ENCODE measurements around the gene TMEM270.
"Not testable (repeated sequence)": the region's sequence is repeated elsewhere in the genome, so short reads cannot be mapped to it uniquely, and the experiment has no call there.

TMEM270 gene

DNA sequence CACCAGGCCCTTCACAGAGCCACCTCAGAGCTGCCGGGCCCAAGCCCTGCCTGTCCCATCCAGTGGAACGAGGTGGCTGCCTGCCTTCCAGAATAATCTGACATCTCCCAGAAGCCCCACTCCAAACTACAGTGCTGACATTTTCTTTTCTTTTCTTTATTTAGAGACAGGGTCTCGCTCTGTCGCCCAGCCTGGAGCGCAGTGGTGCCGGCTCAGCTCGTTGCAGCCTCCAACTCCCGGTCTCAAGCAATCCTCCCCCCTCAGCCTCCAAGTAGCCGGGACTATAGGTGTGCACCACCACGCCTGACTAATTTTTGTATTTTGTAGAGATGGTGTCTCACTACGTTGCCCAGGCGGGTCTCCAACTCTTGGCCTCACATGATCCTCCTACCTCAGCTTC lies 346 bp downstream of the TMEM270 start:
- DNase-seq (ENCODE audit: low spot score) = no peak

DNA sequence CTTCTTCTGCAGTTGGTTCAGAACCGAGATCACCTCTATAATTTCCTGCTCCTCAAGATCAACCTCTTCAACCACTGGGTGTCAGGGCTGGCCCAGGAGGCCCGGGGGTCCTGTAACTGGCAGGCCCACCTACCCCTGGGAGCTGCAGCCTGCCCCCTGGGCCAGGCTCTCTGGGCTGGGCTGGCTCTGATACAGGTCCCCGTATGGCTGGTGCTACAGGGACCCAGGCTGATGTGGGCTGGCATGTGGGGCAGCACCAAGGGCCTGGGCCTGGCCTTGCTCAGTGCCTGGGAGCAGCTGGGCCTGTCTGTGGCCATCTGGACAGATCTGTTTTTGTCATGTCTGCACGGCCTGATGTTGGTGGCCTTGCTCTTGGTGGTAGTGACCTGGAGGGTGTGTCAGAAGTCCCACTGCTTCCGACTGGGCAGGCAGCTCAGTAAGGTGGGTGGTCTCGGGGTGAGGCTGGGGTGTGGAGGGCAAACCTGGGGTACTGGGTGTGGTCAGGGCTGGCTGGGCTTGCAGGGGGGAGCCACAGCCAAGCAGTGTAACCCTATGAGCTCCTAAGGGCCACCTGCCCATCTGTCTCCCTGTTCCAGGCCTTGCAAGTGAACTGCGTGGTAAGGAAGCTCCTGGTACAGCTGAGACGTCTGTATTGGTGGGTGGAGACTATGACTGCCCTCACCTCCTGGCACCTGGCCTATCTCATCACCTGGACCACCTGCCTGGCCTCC lies 4.2 kb downstream of the TMEM270 start:
- no peak for DNase-seq (ENCODE audit: low spot score)

DNA sequence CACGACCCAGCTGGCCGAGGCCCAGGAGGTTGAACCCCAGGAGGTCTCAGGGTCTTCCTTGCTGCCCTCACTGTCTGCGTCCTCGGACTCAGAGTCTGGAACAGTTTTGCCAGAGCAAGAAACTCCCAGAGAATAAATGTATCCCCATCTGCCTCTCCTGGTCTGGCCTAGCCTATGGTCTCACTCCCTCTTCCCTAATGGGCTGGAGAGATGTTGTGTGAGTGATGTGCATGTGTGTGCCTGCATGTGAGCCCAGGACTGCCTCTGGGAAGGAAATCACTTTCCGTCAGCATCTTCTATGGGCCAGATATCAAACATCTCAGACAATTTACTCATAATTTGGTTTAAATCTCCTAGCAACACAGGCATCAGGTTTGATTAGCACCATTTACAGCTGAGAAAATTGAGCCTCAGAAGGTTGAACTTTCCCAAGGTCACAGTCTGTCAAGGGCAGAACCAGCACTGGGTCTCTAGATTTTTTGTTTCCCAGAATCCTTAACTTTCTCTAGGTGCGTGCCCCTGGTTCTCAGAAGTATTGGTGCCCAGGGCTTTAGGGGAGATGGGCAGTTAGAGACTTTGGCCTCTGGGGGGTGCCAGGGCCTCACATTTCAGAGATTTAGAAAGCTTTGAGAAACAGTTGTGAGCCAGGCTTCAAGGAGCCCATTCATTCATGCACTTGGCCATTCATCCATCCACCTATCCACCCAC lies 4.9 kb downstream of the TMEM270 start:
- peak; percentile 74 for DNase-seq (ENCODE audit: low spot score)

DNA sequence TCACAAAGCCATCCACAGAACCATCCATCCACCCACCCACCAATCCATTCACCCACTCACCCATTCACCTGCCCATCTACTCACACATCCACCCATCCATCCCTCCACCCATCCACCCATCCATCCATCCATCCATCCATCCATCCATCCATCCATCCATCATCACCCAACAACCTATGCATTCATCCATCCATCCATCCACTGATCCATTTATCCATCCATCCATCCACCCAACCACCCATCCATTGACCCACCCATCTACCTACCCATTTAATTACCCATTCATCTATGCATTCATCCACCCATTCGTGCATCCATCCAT lies 5.4 kb downstream of the TMEM270 start:
- DNase-seq (ENCODE audit: low spot score) = no peak

DNA sequence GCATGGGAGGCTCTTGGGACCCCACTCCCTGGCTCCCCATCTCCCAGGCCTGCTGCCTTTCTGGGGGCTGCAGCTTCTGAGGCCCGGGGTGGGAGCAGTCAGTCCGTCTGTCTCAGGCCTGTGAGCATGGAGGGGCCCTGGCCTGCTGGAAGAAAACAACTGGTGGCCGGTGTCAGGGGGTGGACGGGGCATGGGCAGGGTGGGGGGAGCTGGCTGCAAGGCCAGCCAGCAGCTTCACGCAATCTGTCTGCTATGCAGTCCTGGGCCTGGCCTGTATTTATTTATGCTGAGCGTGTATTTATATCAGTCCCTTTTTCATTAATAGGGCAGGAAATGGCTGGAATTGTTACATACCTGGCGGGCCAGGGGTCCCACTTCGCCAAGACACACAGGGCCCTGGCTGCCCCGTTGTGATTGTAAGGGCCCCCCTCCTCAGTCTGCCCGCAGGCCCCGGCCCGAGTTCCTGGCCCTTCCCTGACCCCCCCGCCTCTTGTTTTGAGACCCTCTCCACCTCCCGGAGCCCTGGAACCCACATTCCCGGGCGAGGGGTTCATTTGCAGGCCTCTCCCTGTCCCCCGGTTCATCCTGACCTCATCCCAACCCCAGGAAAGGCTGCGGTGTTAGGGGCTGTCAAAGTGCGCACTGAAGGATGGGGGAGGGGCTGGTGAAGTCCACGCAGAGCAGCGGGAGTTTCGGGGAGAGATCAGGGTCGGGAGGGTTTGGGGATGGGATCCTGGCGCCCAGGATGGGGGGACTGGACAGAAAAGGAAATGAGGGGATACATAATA lies 8.2 kb downstream of the TMEM270 start:
- DNase-seq (ENCODE audit: low spot score) = no peak

DNA sequence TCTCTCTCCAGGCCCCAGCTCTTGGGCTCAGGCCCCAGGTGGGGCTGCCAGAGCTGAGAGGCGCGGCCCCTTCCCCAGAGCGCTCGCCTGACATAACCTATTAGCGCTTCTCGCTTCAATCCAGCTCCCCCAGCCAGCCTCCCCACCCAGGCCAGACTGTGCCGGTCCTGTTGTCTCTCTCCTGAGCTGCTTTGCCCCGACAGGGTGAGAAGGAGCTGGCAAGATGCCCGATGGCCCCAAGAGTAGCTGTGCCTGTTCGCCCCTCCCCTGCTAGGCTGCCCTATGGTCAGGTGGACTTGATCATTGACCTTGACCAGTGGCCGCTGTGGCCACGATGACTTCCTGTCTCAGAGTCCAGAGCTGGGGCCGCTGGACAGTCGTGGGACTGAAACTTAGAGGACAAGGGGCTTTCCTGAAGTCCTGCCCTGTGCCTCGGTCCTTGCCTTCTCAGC lies 9.1 kb downstream of the TMEM270 start:
- no peak for DNase-seq (ENCODE audit: low spot score)

DNA sequence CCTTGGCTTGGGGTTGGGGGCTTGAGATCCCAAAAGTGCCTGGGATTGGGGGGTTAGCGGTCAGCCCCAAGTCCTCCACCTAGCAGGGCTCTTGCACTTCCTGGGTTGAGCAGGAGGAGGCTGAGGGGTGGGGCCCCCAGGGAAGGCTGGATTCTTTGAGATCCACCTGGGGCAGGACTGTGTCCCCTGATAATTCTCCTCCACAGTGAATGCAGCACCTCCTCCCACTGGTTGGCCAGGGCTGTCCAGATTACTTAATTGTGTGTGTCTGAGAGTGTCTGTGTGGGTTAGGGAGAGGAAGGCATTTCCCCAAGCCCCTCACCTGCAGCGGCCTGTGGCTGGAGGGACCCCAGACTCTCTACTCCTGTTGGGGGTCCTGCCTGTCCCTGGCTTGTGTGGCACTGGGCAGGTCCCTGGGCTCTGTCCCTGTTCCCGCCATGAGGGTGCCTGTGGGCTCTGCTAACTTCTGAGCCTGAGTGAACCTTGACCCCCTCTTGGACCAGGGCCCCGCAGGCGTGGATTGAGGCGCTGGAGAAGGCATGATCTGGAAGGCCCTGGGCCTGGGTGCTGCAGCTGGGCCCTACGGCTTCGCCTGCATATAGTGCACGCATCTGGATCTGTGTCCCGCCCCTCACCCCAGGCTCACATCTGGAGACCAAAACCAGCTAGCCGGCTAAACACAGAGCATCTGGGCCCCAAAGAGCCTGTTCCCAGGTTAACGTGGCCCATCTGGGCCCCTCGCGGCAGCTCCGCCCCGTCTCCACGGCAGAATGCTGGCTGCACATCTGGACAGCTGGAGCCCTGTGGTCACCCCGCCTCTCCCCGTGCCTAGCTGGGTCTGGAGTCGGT lies 10.4 kb downstream of the TMEM270 start:
- no peak for DNase-seq (ENCODE audit: low spot score)

DNA sequence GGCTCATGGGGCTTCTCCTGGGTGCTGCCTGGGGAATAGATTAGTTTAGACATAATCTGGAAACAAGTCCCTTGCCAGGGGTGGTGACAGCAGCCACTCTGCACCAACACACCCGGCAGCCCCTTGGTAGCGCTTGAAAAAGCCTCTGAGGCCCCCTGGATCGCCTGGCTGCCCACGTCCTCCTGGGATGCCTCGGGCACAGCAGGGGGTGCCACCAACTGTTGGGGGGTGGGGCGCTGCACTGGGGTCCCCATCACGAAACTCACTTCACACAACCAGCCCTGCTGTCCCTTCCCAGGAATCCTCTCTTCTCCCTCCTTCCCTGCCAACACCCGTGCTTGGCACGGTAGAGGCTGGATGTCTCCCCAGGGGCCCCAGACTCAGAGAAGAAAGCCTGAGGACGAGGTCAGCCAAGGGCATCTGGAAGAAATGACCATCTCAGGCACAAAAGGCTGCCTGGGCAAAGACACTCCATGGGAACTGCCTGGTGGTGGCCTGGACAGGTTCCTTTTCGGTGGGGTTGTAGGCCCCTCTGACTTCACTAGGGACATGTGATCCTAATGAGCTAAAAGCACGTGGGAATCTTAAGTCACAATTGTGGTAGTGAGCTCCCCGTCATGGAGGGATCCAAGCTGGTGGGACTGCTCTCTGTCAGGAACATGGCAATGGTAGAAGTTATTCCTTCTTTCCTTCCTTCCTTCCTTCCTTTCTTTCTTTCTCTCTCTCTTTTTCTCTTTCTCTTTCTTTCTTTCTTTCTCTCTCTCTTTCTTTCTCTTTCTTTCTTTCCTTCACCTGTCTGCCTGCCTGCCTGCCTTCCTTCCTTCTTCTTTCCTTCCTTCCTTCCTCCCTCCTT lies 11.3 kb downstream of the TMEM270 start:
- DNase-seq (ENCODE audit: low spot score) = no peak

DNA sequence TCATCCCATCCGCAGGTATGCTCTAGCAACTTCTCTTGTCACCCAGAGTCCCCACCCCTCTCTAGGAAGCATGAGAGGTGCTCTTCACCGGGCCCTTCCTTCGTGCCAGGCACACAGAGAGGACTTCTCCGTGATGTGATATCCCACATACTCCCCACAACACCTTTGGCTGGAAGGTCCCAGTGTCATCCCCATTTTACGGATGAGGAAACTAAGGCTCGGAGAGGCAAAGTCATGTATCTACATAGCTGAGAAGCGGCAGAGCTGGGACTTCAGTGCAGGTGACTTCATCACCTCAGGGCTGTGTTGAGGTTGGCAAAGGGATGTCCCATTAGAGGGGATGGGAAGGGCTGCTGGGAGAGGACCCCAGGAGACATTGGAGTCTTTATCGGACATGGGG lies 15.4 kb downstream of the TMEM270 start:
- no peak for DNase-seq (ENCODE audit: low spot score)

DNA sequence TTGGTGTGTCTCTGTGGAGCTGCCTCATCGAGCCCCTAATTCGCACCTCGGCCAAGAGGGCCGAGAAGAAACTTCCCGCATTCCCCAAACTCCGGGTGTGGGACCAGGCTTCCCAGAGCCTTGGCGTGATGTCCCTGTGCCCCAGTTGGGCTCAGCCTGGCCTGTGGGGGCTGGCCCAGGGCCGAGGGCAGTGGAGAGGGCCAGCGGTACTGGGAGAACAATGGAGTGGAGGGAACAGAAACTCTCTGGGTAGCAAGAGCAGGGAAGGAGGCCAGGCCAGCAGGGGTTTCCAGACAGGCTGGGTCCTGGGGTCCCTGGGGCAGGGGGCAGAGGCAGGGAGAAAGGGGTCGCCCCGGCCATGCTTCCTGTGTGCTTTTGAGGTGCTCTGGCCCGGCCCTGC lies 16.0 kb downstream of the TMEM270 start:
- no peak for DNase-seq (ENCODE audit: low spot score)

DNA sequence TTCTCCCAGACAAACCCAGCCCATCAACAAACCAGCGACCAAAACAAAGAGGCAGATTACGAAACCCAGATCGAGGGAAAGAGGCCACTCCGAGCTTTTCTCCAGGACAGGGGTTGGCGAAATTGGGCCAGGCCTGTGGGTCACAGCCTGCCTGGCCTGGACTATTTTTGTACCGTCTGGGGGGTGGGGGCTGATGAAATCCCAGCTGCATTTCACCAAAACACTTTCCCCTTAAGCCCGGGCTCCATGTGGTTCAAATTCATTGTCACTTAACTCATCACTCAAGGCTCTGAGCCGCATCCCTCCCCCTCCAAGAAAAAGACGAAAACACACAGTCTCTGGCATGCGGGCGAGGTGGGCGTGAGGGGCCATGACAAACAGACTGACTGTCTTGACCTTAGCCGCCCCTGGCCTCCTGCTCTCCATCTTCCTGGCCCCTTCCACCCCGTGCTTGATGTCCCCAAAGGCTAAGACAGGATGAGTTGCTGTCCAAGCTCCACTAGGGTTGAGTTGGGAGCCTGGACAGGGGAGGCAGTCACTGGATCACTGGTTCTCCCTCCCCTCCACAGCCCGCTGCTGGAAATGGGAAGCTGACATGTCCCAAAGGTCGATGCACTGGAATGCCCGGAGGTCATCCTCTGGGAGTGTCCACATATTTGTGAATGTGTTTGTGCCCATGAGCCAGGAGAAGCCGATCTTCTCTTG lies 19.2 kb downstream of the TMEM270 start:
- DNase-seq (ENCODE audit: low spot score) = no peak

DNA sequence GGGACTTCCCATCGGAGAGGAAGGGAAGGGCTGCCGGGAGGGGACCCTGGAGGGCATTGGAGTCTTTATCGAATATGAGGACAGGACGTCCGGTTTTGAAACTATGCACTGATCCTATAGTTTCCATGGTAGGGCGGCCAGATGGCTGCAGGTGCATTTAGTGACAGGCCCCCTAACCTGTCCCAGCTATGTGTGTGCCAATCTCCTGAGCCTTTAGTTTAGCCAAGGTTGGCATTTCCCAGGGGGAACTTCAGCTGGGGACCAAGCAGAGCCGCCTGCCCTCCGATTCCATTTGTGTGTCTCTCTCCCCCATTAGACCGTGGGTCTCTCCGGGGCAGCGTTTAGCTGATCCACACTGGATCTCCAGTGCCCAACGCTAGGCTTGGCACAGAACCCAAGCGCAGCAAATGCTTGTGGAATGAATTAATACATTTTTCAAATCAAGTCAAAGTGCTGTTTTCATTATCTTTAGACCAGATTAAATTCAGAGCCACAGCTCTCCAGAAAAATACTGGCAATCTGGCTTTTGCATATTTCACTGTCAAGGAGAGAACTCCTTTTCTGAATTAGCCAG lies 19.9 kb downstream of the TMEM270 start:
- DNase-seq (ENCODE audit: low spot score) = no peak

DNA sequence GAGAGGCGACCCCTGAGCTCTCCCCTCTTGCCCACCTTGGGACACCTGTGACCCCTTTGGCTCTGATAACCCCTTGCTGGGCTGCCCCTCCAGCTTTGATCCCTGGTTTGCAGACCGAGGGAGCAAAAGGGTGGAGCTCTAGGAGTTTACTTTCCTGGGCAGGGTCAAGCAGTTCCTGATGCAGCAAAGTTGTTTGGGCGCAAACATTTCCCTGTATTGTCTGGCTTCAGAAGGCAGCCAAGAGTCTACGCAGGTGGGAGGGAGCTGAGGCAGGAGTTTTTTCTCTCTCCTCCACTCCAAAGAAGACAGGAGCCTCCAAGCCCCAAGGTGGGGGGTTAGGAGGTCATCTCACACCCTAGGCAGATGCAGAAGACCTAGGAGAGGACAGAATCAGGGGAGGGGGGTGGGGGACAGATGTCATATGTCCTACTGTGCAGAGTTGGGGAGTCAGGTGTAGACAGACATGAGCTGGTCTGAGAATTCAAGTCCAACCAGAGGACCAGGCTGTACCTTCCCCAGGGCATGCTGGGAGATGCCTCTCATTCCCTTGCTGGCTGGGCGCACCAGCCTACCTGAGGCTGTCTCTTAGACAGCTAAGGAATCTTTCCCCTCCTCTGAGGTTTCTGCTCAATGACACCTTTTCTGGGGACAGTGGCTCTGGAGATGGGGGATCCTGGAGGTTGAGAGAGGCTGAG lies 20.5 kb downstream of the TMEM270 start:
- DNase-seq (ENCODE audit: low spot score) = no peak

DNA sequence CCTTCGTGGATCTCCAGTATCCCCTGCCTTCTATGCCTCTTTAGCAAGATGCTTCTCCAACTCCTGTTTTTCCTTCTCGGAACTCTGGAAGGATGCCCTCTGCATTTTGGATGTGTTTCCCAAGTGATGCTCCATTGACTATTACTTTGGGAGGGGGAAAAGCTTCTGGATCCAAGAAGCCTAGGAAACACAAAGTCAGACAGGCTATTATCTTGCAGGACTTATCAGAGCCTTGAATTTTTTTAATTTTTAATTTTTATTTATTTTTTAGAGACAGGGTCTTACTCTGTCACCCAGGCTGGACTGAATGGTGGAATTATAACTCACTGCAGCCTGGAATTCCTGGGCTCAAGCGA lies 21.1 kb downstream of the TMEM270 start:
- no peak for DNase-seq (ENCODE audit: low spot score)

DNA sequence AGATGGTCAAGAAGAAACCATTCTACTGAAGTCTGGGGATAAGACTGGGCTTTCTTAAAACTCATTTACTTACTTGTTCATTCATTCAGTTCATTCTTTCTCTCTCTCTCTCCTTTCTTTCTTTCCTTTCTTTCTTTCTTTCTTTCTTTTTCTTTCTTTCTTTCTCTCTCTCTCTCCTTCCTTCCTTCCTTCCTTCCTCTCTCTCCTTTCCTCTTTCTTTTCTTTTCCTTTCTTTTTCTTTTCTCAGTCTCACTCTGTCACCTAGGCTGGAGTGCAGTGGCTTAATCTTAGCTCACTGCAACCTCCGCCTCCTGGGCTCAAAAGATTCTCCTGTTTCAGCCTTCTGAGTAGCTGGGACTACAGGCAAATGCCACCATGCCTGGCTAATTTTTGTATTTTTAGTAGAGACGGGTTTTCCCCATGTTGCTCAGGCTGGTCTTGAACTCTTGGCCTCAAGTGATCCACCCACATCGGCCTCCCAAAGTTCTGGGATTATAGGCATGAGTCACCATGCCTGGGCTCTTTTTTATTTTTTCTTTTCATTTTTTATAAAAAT lies 24.0 kb downstream of the TMEM270 start:
- DNase-seq (ENCODE audit: low spot score) = not testable (repeated sequence)

DNA sequence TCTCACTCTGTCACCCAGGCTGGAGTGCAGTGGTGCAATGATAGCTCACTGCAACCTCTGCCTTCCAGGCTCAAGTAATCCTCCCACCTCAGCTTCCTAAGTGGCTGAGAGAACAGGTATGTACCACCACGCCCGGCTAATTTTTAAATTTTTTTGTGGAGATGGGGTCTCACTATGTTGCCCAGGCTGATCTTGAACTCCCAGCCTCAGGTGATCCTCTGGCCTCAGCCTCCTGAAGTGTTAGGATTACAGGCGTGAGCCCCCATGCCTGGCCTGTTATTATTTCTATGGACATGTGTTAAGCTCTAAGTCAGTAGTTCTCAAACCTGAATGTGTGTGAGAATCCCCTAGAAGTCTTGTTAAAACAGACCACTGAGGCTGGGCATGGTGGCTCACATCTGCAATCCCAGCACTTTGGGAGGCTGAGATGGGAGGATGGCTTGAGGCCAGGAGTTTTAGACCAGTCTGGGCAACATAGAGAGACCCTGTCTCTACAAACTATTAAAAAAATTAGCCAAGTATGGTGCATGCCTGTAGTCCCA lies 24.5 kb downstream of the TMEM270 start:
- DNase-seq (ENCODE audit: low spot score) = peak; percentile 13

DNA sequence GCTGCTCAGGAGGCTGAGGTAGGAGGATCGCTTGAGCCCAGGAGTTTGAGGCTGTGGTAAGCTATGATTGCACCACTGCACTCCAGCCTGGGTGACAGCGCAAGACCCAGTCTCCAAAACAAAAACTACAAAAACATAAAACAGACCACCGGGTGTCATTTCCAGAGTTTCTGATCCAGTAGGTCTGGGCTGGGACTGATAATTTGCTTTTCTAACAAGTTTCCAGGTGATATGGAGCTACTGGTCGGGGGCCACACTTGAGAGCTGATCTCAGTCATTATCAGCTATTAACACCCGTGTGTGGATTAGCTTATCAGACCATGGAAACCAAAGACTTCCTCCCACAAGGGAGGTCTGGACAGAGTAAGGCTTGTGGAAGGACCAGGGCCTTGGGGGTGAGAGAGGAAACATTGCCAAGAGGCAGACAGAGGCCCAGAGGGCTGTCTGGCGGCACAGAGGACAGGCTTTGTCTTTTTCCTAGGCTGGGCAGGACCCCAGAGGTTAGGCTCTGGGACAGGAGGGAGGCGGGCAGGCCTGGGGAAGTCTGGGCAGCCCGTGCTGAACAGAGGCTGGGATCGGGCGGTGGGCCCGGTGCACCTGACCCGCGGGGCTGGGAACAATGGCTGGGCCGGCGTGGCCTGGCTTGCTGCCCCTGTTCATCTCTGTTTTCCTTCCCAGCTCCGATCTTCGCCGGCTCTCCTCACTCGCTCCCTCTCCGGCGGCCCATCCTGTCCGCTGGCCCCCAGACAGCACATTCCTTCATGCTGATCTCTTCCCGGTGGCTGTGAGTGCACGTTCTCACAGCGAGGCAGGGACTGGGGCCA lies 25.2 kb downstream of the TMEM270 start:
- peak; percentile 84 for DNase-seq (ENCODE audit: low spot score)

DNA sequence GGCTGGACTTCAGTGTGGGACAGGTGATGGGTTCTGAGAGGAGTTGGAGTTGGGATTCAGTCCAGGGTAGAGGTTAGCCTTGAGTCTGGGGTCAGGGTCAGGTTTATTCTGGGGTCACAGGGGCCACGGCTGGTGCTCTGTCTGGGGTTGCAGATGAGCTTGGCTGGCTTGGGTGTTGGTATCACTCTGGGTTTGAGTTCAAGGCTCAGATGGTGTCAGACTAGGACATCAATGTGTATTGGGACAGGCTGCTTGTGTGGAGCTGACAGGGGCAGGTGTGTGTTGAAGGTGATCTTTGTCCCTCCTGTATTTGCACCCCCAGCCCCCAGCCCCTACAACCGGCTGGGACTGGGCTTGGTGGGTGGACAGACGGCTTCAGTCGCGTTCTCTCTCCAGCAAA lies 26.8 kb downstream of the TMEM270 start:
- no peak for DNase-seq (ENCODE audit: low spot score)
